IPS-NIHi7 (cell line): Measurements from ENCODE around the gene SULT1A3.
"Not testable (repeated sequence)": the region's sequence is repeated elsewhere in the genome, so short reads cannot be mapped to it uniquely, and the experiment has no call there.

Experiments
- DNase-seq: peaks from one replicate; pipeline ENCODE4 v3.0.0; 2012; ENCODE audit warnings: mixed read lengths; ENCODE audit errors: extremely low spot score

The SULT1A3 gene

DNA sequence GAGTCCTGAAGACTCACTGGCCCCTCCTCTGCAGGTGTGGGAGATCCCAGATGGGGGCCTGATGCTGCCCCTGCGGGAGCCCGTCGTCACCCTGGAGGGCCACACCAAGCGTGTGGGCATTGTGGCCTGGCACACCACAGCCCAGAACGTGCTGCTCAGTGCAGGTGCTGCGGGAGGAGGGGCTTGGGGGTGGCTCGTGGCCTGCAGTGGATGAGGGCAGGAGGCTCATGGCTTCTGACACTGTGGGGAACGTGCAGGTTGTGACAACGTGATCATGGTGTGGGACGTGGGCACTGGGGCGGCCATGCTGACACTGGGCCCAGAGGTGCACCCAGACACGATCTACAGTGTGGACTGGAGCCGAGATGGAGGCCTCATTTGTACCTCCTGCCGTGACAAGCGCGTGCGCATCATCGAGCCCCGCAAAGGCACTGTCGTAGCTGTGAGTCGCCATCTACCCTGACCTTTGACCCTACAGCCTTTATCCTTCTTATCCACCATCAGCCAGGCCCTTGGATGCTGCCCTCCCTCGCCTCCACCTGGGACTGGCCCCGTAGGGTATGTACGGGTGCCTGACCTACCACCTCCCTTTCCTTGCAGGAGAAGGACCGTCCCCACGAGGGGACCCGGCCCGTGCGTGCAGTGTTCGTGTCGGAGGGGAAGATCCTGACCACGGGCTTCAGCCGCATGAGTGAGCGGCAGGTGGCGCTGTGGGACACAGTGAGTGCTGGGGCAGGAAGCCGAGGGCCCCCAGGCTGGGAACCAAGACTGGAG is 12.1 kb upstream of the SULT1A3 start:
- DNase-seq: peak; percentile 74

DNA sequence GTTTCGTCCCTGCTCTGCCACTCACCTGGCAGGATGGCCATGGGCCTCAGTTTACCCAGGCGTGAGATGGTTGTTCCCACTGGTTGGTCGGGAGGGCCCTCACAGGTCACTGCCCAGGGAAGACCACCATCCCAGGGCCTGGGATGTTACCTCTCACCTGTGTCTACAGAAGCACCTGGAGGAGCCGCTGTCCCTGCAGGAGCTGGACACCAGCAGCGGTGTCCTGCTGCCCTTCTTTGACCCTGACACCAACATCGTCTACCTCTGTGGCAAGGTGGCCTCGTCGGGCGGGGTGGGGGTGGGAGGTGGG is 11.5 kb upstream of the SULT1A3 start:
- DNase-seq: no peak

DNA sequence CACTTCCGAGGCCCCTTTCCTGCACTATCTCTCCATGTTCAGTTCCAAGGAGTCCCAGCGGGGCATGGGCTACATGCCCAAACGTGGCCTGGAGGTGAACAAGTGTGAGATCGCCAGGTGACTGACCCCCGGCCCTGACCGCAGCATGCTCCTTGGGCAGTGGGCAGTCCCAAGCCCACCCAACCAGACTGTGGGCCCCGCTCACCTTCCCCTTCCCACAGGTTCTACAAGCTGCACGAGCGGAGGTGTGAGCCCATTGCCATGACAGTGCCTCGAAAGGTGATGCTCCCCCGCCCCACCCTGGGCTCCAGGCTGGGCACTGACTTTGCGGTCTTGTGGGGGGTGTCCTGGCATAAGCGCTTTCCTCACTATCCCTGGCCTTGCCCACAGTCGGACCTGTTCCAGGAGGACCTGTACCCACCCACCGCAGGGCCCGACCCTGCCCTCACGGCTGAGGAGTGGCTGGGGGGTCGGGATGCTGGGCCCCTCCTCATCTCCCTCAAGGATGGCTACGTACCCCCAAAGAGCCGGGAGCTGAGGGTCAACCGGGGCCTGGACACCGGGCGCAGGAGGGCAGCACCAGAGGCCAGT is 11.0 kb upstream of the SULT1A3 start:
- no peak for DNase-seq

GRCh38 chr16:30191158-30191557 is 7.9 kb upstream of the SULT1A3 start:
- DNase-seq: not testable (repeated sequence)

DNA sequence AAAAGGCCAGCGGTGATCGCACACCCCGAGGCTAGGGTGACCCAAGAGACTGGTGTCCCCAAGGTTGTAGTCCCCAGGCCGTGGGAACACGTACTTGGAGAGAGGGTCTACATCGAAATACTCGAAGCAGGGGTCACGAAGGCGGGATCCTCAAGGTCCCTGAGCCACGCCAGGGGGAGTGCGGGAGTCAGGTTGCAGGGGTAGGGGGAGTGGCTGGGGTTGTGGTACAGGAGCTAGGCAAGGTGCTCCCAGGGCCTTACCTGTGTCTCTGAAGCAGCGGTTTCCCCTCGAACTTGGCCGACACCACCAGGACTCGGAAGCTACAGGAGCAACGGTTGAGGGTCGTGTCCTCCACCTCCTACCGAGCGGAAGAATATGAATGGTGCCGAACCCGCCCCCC is 6.0 kb upstream of the SULT1A3 start:
- DNase-seq: not testable (repeated sequence)

DNA sequence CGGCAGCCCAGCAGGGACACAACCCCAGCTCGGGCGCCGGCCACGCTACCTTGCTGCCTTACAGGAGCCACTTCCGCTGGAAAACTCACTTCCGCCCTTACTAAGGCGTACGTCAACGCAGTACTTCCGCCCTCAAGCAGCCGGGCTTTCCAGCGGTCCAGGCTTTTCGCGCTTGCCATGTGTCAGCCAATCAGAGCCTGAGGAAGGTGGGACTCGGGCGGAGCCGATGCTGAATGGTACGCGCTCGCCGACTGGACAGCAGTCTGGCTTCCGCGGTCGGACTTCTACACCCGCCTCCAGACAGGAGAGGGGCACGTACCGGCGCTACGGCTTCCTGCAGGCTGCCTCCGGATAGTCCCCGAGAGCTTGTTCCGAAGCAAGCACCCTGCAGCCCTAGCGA is 5.4 kb upstream of the SULT1A3 start, which contains the start of the genes BOLA2B and SLX1A:
BOLA2B (minus strand) TSS at position 52 of the 400 bp plus-strand sequence. CDS start 71 bp downstream, outside the sequence.
SLX1A (plus strand) TSS at position 261 of the 400 bp plus-strand sequence. CDS start 210 bp downstream, outside the sequence.
- not testable (repeated sequence) for DNase-seq

- DNase-seq: not testable (repeated sequence)
These were observed 4.7 kb upstream of the SULT1A3 start for GRCh38 chr16:30194172-30194925.

- not testable (repeated sequence) for DNase-seq
These were observed 2.1 kb upstream of the SULT1A3 start for GRCh38 chr16:30197001-30197400.

GRCh38 chr16:30199608-30200343 is 721 bp downstream of the SULT1A3 start:
- not testable (repeated sequence) for DNase-seq

DNA sequence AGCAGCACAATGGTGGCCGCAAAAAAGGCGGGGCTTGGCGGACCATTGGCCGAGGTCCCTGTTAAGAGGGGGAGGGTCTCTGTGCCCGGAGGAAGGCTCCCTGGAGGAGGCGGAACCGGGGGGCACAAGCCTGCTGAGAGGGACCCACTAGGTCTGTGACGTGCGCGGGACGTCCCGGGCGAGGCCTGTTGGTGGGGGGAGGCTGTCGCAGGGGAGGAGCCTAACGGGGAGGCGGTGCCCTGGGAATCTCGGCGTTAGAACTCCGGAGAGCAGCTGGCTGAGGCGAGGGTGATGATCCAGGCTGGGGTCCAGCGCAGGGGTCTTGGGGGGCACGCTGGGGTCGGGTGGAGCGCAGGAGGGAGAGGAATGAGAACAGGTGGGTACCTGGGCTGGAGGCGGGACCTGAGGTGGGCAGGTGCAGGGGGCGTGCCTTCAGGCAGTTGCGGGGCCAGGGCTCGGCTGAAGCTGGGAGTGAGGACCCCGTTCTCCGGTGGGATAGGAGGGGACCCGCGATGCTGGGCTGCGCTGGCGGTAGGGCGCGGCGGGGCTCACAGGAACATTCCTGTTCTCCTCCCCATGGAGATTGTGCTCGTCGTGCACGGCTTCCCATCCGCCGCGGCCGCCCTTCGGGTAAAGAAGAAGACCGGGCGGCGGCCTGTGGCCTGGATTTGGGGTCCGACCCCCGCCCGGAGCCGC is 6.6 kb downstream of the SULT1A3 start:
- not testable (repeated sequence) for DNase-seq

DNA sequence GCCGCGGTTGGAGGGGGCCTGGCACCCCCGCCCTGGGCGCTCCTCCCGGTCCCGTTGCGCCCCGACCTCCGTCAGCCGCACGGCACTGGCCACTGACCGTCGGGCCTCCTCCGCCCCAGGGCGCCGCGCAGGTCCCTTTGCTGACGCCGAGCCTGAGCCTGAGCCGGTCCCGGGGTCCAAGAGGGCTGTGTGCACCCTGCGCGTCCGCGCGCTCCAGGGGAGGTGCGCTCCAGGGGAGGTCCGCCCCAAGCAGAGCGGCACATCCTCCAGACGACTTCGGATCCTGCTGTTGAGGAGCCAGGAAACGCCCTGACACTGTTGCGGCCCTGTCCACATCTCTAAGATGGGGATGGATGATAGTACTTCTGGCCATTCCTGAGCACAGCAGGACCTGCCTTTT is 7.2 kb downstream of the SULT1A3 start:
- not testable (repeated sequence) for DNase-seq

- DNase-seq: not testable (repeated sequence)
These were observed 8.1 kb downstream of the SULT1A3 start for GRCh38 chr16:30207063-30207704.

- not testable (repeated sequence) for DNase-seq
These were observed 10.0 kb downstream of the SULT1A3 start for GRCh38 chr16:30209032-30209431.

- not testable (repeated sequence) for DNase-seq
These were observed 12.4 kb downstream of the SULT1A3 start for GRCh38 chr16:30211414-30211813.

GRCh38 chr16:30217082-30217481 is 18.0 kb downstream of the SULT1A3 start:
- not testable (repeated sequence) for DNase-seq

DNA sequence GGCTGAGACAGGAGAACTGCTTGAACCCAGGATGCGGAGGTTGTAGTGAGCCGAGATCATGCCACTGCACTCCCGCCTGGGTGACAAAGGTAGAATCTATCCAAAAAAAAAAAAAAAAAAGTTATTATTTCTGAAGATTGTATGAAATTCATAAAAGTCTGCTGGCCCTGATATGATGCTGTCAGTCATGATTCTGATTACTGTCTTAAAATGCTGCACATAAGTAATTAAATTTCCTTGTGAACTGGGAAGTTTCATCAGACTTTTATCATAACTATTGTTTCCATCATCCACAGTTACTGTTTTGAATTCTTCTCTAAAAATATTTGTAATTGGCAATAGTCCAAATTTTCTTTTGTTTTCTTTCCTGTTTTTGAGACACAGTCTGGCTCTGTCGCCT is 49.3 kb downstream of the SULT1A3 start, which contains the start of gene NPIPB13:
NPIPB13 (minus strand) TSS at position 101 of the 400 bp plus-strand sequence. CDS start 2,906 bp downstream, outside the sequence.
- DNase-seq: not testable (repeated sequence)
